AML-193 (cell line): ENCODE results near the gene C3orf20.

Experiments
- DNase-seq, 2 experiments: peaks; one replicate each; lab custom pipeline; 2025; lab: John Stamatoyannopoulos, UW

Gene C3orf20

DNA sequence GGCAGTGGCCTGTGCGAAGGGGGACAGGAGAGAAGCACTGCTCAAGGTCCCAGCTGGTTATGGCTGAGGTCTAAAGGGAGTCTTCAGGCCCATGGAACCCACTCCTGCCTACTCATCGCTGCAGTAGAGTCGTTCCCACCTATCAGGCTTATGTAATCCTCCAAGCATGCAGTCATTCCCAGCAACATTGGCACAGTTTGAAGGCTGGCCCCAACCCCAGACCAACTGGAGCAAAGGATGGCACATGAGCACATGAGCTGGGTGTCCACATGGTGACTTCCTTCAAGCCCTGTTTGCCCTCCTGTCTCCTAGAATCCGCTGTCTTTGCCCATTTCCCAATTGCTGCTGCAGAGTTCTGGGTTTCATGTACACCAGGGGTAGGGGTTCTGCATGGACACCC lies 83.4 kb downstream of the C3orf20 start:
- DNase-seq = no peak

DNA sequence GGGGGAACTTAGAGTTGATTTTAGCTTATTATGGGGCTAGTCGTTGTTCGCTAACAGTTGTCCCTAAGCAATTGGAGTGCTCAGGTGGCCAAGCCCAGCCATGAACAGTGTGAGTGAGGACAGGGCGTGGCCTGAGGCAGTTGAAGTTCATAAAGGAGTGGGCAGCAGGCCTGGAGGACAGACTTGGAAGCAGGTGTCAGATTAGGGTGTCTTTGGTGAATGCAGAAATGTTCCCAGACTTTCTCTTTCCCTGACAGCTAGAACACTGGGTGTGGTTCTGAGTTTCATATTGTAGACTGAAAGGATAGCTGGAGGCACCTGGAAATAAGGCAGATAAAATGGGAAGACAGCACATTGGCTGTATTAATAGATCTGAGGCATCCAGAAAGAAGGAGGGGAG lies 84.0 kb downstream of the C3orf20 start:
- DNase-seq = no peak

DNA sequence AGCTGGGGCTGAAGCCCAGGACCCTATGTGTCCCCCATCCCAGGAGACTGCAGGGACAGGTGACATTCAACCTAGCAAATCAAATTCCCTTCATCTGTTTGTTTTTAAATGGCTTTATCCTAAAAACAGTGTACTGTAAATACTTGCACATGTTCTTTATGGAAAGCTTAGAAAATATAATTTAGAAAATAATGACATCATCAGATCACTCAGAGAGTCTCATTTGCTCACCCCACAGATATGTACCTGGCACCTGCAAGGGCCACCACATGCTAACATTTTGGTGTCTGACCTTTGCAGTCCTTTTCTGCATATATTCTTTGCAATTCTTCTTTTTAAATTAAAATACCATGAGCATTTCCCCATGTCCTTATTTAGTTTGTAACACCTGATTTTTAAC lies 85.2 kb downstream of the C3orf20 start:
- DNase-seq = no peak

DNA sequence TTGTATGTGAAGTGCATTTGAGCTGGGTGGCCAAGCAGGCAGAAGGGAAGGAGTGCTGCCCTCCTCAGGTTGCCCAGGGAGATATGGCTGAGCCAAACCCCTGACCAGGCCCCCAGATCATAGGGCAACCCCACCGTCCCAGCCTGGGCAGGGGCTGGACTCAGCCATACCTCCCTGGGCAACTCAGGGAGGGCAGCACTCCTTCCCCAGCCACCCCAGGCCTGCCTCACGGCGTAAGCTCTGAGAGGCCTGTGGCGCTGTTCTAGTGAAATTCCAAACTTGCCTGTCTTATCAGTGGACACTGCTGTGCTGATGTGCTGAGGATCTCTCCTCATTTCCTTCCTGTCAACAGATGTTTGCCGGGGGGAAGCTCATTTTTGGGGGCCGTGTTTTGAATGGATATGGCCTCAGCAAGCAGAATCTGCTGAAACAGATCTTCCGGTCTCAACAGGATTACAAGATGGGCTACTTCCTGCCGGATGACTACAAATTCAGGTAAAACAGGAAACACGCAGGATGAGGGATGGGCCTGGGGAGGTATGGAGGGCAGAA lies 86.3 kb downstream of the C3orf20 start:
- no peak for DNase-seq

DNA sequence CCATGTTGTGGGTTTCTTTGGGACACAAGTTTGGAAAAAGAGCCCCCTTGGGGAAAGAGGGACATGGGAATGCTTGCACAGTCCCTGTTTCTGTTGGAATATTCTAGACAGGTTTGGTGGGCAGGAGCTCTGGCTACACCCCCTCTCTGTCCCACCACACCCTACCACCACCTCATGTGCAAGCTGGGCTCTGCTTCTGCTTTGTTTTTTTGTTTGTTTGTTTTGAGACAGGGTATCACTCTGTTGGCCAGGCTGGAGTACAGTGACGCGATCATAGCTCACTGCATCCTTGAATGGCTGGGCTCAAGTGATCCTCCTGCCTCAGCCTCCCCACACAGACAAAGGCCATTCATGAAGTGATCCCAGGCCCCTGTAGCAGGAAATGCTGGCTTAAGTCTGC lies 86.9 kb downstream of the C3orf20 start:
- DNase-seq = no peak

DNA sequence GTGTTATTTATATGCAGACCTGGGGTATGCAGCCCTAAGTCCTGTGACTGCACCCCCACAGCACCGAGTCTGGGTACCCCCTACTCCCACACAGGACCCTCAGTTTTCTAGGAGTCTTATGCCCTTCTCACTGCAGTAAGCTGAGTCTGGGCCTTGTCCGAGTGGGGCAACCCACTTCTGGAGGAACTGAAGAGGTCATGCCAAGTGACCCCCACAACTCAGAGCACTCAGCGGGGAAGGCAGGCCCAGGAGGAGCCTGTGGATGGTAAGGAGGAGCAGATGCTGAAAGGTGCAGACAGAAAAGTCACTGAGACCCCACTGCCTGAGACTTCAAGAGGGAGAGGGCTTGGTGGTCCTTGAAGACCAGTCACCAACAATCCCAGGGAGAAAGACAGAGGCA lies 87.8 kb downstream of the C3orf20 start:
- no peak for DNase-seq

DNA sequence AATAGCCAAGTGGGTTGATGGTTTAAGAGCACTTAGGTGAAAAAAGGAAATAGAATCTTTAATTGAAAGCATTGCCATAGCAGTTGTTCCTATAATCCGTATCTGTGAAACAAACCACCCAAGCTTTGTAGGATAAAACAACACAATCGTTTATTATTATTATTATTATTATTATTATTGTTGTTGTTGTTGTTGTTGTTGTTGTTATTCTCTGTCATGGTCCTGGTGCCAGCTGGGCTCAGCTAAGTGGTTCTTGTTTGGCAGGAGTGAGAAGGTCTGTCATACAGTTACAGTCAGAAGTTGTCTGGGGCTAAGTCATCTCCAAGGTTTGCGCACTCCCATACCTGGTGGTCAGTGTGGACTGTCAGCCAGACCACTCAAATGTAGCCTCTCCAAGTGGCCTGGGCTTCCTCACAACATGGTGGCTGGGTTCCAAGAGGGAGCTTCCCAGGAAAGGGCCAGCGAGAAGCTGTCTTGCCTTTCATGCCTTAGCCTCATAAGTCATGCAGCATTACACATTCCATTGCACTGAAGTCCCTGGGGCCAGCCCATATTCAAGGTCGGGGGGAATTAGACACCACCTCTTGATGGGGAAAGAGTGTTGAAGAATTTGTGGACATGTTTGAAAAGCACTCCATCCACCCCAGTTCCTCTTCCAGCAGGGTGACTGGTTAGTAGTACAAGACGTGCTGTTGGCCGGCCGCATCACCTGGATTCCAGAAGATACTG lies 89.6 kb downstream of the C3orf20 start:
- no peak for DNase-seq

DNA sequence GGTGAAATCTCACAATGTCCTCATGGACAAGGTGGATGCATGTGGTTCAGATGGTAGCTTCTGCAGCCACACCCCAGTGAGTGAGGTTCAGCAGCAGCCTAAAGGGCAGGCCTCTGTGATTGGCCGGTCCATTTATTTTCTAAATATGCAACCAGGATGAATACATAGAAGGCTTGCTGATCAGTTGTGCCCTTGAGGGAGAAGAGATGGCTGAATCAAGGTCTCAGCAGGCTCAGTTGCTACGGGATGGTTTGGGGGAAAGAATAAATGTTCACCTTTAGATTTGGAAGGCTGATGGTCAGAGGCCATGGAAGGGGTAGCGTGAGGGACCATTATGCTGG lies 90.1 kb downstream of the C3orf20 start:
- no peak for DNase-seq

DNA sequence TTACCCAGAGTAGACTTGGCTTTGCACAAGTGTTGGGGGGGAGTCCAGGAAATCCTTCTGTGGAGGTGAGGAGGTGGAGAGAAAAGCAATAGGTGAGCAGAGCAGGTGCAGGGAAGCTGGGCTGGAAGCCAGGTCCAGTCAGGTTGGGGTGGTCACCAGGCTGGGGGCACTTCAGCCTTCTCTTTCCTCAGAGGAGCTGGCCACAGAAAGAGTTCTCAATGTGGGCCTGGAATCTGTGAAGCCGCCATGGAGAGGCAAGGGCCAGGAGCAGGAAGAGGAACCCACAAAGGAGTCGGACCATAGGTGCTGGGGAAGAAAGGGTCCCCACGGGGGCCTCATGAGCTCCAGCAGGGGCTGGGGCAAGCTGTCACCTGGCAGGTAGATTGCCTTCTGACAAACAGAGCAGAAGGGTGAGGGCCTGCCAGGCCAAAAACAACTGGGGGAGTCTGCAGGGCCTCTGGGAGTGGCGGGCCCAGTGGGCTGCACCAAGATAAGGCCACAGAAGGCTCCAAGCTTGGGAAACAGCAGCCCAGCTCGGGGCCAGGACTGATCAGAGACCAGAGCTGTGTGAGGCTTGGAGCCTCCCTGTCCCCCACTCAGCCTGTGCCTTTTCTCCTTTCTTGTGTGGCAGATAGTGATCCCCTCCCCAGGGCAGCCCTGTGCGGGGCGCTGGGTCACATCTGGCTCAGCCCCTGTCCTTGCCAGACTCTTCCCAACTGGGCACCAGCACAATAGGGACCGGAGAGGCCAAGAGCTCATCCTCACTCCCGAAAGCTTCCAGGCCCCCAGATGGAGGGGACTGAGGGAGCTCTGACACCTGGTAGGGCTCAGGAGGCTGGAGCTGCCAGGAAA lies 90.9 kb downstream of the C3orf20 start:
- no peak for DNase-seq

DNA sequence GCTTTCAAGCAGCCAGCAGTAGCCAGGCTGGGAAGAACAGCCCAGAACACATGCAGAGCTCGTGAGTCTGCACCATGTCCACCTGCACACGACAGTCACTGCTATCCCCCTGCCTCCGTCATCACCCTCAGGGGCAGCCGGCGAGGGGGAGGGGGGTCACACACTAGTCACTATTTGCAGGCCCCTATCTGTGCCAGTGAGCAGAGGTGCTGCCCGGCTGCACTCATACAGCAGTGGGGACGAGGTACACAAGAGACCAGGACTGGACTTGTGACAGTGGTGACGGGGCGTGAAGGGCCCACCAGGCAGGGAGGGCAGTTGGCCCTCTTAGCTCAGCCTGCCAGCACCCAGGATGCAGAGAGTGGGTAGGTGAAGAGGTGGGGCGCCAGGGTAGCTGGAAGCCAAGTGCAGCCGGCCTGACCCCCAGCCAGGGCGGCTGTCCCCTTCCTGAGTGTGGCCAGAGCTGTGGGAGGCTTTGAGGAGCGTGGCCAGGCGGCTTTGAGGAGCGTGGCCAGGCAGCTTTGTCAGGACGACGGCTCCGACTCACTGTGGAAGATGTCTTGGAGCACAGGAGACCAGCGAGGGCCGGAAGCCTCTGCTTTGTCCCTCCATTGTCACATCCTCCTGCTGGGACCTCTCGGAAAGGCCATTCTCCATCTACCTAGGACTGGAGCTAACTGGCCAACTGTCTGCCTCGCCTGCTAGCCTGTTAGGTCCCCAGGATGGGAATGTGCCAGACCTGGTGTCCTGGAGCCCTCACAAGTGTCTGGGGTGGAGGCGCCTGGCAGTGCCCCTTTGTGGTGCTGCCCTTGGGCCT lies 91.7 kb downstream of the C3orf20 start:
- no peak for DNase-seq

DNA sequence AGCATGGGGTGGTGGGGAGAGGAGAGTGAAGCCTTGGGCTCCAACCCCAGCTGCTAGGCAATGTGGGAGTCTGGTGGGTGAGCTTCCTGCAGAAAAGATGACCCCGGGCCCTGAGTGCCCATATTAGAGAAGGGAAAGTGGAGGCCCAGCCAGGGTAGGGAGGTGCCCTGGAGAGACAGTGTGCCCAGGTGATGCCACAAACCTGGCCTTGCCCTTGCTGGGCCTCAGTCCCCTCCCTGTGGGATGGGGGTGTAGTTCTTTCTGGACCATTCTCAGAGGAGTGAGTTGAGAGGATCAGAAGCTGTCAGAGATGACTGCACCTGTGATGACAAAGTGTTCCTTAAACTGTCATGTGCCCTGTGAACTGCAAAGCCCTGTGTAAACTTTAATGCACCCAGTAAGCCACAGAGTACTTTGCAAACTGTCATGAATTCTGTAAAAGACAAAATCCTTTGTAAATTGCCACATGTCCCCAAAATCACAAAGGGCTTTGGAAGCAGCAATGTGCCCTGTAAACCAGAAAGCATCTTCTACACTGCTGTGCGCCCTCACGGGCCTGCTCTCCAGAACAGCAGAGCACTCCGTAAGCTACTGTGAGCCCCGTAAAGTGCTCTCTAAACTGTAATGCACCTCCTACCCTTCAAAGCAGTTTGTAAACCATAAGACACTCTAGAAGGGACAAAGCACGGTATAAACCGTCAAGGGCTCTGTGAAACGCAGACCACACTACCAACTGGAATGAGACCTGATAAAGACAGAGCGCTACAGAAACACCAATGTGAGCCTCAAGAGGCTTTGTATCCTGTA lies 92.5 kb downstream of the C3orf20 start:
- DNase-seq = no peak

DNA sequence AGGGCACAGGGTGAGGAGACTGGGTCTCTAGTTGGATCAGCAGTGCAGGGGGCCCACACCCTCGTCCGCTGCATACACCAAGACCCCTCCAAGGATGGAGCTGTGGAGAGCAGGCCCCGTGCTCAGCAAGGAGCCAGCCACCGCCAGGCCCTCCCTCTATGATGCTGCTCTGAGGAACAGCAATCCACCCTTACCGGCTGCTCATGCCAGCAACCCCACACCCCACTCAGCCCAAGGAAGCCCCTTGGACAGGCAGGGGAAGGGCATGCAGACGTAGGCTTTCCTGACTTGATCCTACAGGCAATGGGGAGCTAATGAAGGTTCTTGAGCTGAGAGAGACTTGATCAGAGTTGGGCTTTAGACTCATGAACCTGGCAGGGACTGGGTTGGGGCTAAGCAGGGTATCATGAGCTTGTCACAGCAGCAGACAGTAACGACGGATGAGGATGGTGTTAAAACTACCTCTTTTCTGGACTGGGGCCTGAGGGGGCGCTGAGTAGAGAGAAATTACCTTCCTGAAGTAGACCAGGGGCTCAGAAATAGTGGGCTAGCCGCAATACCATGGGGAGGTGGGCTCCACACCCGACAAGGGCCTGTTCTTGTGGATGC lies 93.3 kb downstream of the C3orf20 start:
- no peak for DNase-seq

DNA sequence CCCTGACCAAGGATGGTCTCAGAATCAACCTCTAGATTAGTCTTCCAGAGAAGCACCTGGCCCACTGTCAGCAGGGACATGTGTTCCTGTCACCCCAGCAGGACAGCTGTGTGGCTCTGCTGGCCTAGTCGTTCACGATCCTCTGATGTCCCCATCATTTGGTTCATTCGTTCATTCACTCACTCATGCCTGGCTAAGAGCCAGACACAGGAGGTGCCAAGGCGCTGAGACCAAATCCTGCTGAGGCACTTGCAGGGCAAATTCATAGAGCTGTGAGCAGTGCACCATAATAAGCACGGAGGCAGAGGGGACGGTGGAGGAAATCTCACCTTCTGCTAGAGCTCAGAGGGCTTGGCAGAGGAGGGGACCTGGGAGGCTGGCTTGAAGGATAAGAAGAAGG lies 93.9 kb downstream of the C3orf20 start:
- DNase-seq = no peak

DNA sequence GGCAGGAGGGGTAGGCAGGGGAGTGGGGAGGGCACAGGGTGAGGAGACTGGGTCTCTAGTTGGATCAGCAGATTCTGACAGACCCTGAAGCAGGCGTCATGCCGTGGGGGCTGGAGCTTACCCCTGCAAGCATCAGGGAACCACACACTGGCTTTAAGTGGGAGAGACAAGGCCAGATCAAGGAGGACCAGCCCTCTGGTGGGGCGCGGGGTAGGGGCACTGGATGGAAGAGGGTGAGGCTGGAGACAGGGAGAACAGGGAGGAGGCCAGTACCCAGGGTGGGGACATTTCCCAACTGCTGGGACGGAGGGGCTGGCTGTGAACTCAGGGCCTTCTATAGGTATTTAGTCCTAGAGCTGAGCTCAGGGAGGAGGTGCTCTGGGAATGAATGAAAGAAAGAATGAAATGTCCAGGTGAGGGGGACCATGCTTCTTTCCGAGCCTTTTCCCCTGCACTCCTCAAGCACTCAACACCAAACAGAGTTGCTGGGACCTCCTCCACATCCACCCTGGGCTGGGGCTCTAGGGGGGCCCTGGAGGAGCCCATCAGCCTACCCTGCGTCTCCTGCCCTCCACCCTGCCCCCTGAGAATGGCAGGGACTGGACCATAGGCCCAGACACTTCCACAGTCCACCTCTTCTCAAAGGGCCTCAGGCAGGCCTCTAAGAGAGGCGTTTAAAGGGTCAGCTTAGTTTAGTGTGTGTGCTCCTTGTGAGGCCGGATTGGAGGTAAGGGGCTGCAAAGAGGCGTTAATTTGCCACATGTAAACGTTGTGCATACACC lies 94.8 kb downstream of the C3orf20 start:
- DNase-seq = no peak

DNA sequence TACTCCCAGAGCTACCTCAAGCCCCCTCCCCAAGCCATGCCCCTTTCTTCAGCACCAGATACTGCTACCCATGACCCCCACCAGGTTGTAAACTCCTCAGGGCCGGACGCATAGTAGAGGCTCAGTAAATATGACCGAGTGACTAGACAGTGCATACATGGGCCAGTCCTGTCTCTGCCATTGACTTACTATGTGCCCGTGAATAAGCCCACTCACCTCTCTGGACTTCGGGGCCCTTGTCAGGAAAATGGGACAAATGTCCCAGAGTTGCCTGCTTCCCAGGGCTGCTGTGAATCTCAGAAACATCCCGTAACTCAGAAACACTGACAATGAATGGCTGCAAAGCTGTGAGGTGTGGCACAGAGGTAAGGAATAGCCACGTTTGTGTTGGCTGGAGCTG lies 95.7 kb downstream of the C3orf20 start:
- DNase-seq = no peak

DNA sequence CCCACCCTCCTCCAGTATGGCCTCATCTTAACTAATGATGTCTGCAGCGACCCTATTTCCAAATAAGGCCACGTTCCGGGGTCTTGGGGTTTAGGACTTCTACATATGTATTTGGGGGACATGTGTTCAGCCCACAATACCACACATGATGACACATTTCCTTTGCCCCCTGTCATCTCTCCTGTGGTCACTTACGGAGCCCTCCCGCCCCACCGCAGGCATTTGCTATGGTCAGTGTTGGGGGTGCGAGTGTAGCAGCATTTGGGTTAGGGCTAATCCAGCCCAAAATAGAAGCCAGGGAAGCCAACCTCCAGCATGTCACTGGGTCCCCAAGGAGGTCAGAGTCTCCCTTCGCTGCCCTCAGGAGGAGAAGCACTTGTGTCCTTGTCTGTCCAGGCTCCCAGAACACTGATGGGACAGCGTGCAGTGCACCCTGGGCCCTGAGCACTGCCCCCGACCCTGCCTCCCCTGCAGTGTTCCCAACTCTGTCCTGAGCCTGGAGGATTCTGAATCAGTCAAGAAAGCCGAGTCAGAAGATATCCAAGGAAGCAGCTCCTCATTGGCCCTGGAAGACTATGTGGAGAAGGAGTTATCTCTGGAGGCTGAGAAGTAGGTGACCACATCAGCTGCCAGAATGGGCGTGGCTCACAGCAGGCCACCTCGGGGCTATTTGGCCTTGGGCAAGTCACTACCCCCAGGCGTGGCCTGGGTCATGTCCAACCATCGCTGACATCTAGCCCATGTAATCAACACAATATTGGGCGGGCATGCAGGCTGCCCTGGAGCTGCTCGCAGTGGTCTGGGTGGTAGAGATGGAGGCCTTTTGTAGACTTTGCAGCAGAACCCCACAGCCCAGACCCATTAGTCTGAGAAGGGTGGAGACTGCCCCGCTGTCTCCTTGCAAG lies 96.9 kb downstream of the C3orf20 start:
- no peak for DNase-seq

DNA sequence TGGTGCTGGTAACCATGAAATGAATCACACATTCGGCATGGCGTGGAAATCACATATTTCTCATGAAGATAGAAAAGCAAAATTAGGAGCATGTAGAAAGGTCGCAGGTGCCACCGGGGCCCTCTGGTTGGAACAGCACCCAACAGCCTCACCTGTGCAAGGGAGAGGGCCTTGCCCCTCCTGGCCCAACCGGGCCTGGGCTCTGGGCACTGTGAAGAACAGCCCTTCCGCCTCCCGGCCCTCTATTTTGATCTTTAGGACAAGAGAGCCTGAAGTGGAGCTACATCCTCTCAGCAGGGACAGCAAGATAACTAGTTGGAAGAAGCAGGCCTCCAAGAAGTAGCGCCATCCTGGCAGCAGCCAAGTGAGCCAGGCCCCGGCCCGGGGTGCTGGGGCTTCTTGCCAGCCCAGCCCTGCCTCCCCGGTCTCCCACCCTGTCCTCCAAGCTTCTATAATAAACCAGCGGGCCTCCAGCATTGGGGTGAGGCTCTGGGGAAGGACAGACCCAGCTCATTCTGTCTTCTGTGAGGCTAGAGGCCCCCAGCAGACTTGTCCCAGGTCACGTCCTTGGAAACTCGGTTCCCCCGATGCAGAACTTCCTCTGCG lies 97.7 kb downstream of the C3orf20 start:
- no peak for DNase-seq

DNA sequence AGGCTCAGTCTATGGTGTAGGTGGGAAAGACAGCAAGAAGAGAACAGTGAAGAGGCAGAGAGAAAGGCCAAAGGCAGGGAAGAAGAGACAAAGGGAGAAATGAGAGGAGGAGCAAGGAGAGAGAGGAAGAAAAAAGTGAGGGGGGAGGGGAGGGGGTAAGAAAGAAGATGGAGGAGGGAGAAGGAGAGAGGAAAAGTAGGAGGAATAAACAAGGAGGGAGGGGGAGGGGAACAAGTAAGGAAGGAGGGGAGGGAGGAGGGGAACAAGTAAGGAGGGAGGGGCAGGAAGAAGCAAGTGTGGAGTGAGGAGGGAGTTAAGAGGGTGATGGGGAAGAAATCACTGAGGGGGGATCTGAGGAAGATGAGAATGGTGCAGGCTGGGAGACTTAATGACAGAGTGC lies 98.3 kb downstream of the C3orf20 start:
- no peak for DNase-seq

DNA sequence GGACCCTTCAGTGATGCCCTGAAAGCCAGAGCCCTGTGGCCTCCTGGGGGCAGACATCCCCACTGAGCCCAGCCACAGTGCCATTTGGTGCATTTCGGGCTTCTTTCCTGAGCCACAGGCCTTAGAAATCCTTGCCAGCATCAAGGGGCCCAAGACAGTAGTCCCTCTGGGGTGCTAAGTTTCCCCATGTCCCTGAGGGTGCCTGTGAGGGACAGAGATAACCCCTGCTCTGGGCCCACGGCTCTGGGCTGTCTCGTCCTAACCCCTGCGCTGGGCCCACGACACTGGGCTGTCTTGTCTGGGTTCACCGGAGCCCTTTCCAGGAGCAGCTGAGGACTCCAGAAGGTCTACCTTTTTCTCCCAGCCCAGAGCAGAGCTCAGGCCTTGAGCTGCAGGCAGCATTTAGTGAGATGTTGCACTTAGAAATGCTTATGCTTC lies 98.8 kb downstream of the C3orf20 start:
- DNase-seq = no peak
